Heart right ventricle (tissue), 16 donors: ENCODE measurements around the gene LAMC3. TPM values are rescaled to one million over a fixed set of nuclear protein-coding genes. Genes with fewer than 3 reads are reported as not detected.

ENCODE experiments used
- ATAC-seq, 8 donors: fragments of 200-7000 bp; cut with Tn5 transposase; one replicate each; pipeline ENCODE4 v1.9.1; 2020; ENCODE audit warnings: mild to moderate bottlenecking in 8 of 8, moderate library complexity in 8 of 8, moderate number of reproducible peaks in 1 of 8
- DNase-seq, 2 donors: peaks; one replicate each; pipeline ENCODE4 v3.0.0-alpha.2; 2020
- H3K27ac ChIP-seq, 10 donors: fragments of 200-600 bp; sonication (generic) in 2 of 10; one replicate each; pipeline versions ENCODE4 v1.5.0 to v1.8.0; 2020 to 2022; ENCODE audit warnings: mild to moderate bottlenecking in 3 of 10
- H3K27me3 ChIP-seq, 7 donors: fragments of 200-600 bp; one replicate each; pipeline ENCODE4 v1.8.0; 2021 to 2022; ENCODE audit warnings: mild to moderate bottlenecking in 2 of 7
- H3K36me3 ChIP-seq, 9 donors: fragments of 200-600 bp; sonication (generic) in 1 of 9; one replicate each; pipeline versions ENCODE4 v1.5.0 to v1.8.0; 2020 to 2022; ENCODE audit warnings: mild to moderate bottlenecking in 2 of 9
- H3K4me1 ChIP-seq, 9 donors: fragments of 200-600 bp; sonication (generic) in 1 of 9; one replicate each; pipeline versions ENCODE4 v1.5.0 to v1.8.0; 2020 to 2022; ENCODE audit warnings: mild to moderate bottlenecking in 4 of 9
- H3K4me3 ChIP-seq, 10 donors: fragments of 200-600 bp; sonication (generic) in 2 of 10; one replicate each; pipeline versions ENCODE4 v1.5.0 to v1.8.0; 2020 to 2022; ENCODE audit warnings: mild to moderate bottlenecking in 7 of 10, moderate library complexity in 2 of 10
- H3K9me3 ChIP-seq, 11 donors: fragments of 200-600 bp in 10 of 11; sonication (generic) in 2 of 11; one replicate each; pipeline versions ENCODE4 v1.5.0 to v1.8.0; 2013 to 2022; ENCODE audit warnings: mild to moderate bottlenecking in 2 of 11, control low read depth in 1 of 11, moderate library complexity in 1 of 11
- WGBS, 2 donors: extraction: QIAGEN DNeasy Blood & Tissue Kit; methylation state at CpG; one replicate each; pipeline ENCODE4 v1.1.7; 2013; ENCODE audit warnings: inconsistent platforms in 1 of 2; 5-methylcytosine and 5-hydroxymethylcytosine counted together
- intact Hi-C, 10 donors: fragments of 100-400 bp; cut with DNase I; formaldehyde crosslinking; loops; one replicate each; pipeline versions ENCODE4 v1.11.1 to v1.14.2; 2022
- polyA plus RNA-seq, 2 donors: library from polyadenylated mRNA; stranded (reverse); fragments of 200-250 nt; gene quantifications; one replicate each; pipeline ENCODE4 v1.2.3, GENCODE V29; 2013
- total RNA-seq, 10 donors: library from RNA; stranded (reverse); fragmentation: NEBNext Ultra II Directional in 3 of 10; extraction: Animal tissue kit (Norgen Biotek cat#: 25700) in 3 of 10; gene quantifications; one replicate each; pipeline versions ENCODE4 v1.2.1 to v1.2.4, GENCODE V29; 2021 to 2023
- TF ChIP-seq, protein P1 (sequence below), 9 donors: fragments of 200-600 bp; sonication (generic) in 2 of 9; IDR thresholded peaks; one replicate each; pipeline versions ENCODE4 v1.5.0 to v1.8.0; 2021 to 2022; ENCODE audit warnings: antibody characterized with exemption in 9 of 9, mild to moderate bottlenecking in 5 of 9, moderate library complexity in 1 of 9
- donor health status: Arrhythmogenic right ventricular cardiomyopathy.
- donor health status: ischemic (EF 13 %, LVEDD 7.1; RV severe dilation, severe dysfunction).
- donor health status: healthy with polysubstance abuse.
- donor health status: DM: no; HTN: yes; CAD: no.
- donor health status: DM: no; HTN: no; CAD: no.
- donor health status: ischemic (EF 25% LVEDD 6.9; RV normal size, moderate dysfunction).
- donor health status: ischemic (EF 25% LVEDD 5.7; RV mildly dilated, moderate dysfunction).
- donor health status: healthy.
- donor health status: DM: yes; HTN: yes; CAD: no.
- donor health status: Ischemic cardiomyopathy.
- donor health status: ischemic (EF 35%, LVEDD 5.7; RV mildly dilated, moderate dysfunction).
- donor health status: nonischemic (EF 11% LVEDD 7.7; RV severe dilation, severe dysfunction).
- donor health status: DM: yes; HTN: yes; CAD: no.
- donor health status: PGD.
- donor health status: ischemic (EF 29% LVEDD 5.4; RV normal size, mild dysfunction).
- donor health status: nonischemic (EF 23%, LVEDD 6.1; RV moderate dilation, normal function).

LAMC3 gene
- total and polyA plus RNA-seq, 12 donors: 0.07 to 5.4 (median 0.30) TPM; not detected in 1

- no peak overlapping the region for H3K27ac ChIP-seq
- TF ChIP-seq, protein P1, sequence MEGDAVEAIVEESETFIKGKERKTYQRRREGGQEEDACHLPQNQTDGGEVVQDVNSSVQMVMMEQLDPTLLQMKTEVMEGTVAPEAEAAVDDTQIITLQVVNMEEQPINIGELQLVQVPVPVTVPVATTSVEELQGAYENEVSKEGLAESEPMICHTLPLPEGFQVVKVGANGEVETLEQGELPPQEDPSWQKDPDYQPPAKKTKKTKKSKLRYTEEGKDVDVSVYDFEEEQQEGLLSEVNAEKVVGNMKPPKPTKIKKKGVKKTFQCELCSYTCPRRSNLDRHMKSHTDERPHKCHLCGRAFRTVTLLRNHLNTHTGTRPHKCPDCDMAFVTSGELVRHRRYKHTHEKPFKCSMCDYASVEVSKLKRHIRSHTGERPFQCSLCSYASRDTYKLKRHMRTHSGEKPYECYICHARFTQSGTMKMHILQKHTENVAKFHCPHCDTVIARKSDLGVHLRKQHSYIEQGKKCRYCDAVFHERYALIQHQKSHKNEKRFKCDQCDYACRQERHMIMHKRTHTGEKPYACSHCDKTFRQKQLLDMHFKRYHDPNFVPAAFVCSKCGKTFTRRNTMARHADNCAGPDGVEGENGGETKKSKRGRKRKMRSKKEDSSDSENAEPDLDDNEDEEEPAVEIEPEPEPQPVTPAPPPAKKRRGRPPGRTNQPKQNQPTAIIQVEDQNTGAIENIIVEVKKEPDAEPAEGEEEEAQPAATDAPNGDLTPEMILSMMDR (IDR thresholded peaks at IDR 0.05): no peak
- intact Hi-C loops: loop anchor here in 1 of 10 donors (5.0 kb wide), 1 partner anchor 1702 kb away; no protein-coding TSS in a partner anchor
- ATAC-seq (no peak), DNase-seq (no peak)
- no peak overlapping the region for H3K4me3 ChIP-seq
- H3K27me3 ChIP-seq: peaks cover 0 to 21% (median 0%) of the 10 kb centered on the region in 7 donors
- H3K9me3 ChIP-seq: peaks cover 0 to 3% (median 0%) of the 10 kb centered on the region in 11 donors
- H3K36me3 ChIP-seq: no peaks in the 10 kb centered on the region
- H3K4me1 ChIP-seq: no peaks in the 10 kb centered on the region
- 84 to 93% methylated on average over 6 of the region's 6 CpGs for WGBS, 2 donors
Measured at GRCh38 chr9:130985029-130985428, 23.9 kb upstream of the LAMC3 start.

GRCh38 chr9:130985606-130986162, 23.3 kb upstream of the LAMC3 start:
- no peak overlapping the region for H3K4me3 ChIP-seq
- intact Hi-C loops: loop anchor here in 1 of 10 donors (5.0 kb wide), 1 partner anchor 1702 kb away; no protein-coding TSS in a partner anchor
- ATAC-seq (no peak), DNase-seq (no peak)
- H3K27ac ChIP-seq: no peak overlapping the region
- peaks cover 0 to 20% (median 0%) of the 10 kb centered on the region in 7 donors for H3K27me3 ChIP-seq
- TF ChIP-seq, protein P1 (IDR thresholded peaks at IDR 0.05): no peak
- no peaks in the 10 kb centered on the region for H3K4me1 ChIP-seq
- H3K36me3 ChIP-seq: no peaks in the 10 kb centered on the region
- WGBS, 2 donors: 72 to 80% methylated on average over 5 of the region's 5 CpGs
- H3K9me3 ChIP-seq: peaks cover 0 to 3% (median 0%) of the 10 kb centered on the region in 11 donors

GRCh38 chr9:130986356-130986965, 22.5 kb upstream of the LAMC3 start:
- H3K27me3 ChIP-seq: peaks cover 0 to 20% (median 0%) of the 10 kb centered on the region in 7 donors

DNA sequence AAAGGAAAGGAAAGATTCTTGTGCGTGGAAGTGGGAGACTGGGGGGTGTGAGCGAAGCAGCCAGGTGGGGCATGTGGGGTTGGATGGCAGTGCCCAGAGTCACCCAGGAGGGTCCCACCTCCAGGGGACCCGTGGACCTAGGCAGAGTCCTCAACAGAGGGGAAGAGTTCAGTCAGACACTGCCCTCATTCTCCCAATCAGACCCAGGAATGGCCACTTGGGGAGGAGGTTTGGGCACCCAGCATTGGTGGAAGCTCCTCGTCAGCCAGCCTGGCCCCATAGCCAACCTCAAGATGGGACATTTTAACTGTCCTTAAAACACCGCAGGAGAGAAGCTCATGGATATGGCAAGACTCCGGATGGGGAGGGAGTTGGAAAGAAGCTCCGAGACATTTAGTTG, 21.9 kb upstream of the LAMC3 start:
- no peaks in the 10 kb centered on the region for H3K36me3 ChIP-seq
- no peak for ATAC-seq
- intact Hi-C loops: loop anchor here in 1 of 10 donors (5.0 kb wide), 1 partner anchor 1700 kb away; no protein-coding TSS in a partner anchor
- WGBS, 2 donors: 76 to 84% methylated on average over 7 of the region's 7 CpGs
- TF ChIP-seq, protein P1 (IDR thresholded peaks at IDR 0.05): no peak
- no peak overlapping the region for H3K27ac ChIP-seq
- H3K27me3 ChIP-seq: peaks cover 0 to 20% (median 0%) of the 10 kb centered on the region in 7 donors
- H3K4me3 ChIP-seq: no peak overlapping the region
- H3K4me1 ChIP-seq: no peaks in the 10 kb centered on the region
- DNase-seq: no peak
- H3K9me3 ChIP-seq: peaks cover 0 to 3% (median 0%) of the 10 kb centered on the region in 11 donors

More at GRCh38 chr9:130986356-130986965, 22.5 kb upstream of the LAMC3 start:
- ATAC-seq: no peak
- 65 to 70% methylated on average over 24 of the region's 24 CpGs for WGBS, 2 donors
- no peaks in the 10 kb centered on the region for H3K4me1 ChIP-seq
- H3K4me3 ChIP-seq: no peak overlapping the region
- no peaks in the 10 kb centered on the region for H3K36me3 ChIP-seq
- DNase-seq: no peak
- TF ChIP-seq, protein P1 (IDR thresholded peaks at IDR 0.05): no peak
- H3K9me3 ChIP-seq: peaks cover 0 to 3% (median 0%) of the 10 kb centered on the region in 11 donors
- H3K27ac ChIP-seq: no peak overlapping the region
- intact Hi-C loops: loop anchor here in 1 of 10 donors (5.0 kb wide), 1 partner anchor 1701 kb away; no protein-coding TSS in a partner anchor
